LNCAP (cell line): ENCODE data around the gene SCART1.

Source experiments
- CTCF ChIP-seq: fragments of 450-650 bp; IDR thresholded peaks from 2 replicates; pipeline ENCODE4 v1.5.1; 2017; ENCODE audit warnings: mild to moderate bottlenecking

SCART1 gene

GRCh38 chr10:133444342-133445267 is 9.1 kb upstream of the SCART1 start:
- TF ChIP-seq CTCF = no peak

GRCh38 chr10:133445268-133445732 is 8.4 kb upstream of the SCART1 start:
- TF ChIP-seq CTCF = no peak

- TF ChIP-seq CTCF = no peak
These were observed 7.7 kb upstream of the SCART1 start for GRCh38 chr10:133445751-133446708.

GRCh38 chr10:133446979-133447378 is 6.8 kb upstream of the SCART1 start:
- no peak for TF ChIP-seq CTCF

- no peak for TF ChIP-seq CTCF
These were observed 5.6 kb upstream of the SCART1 start for GRCh38 chr10:133448120-133448519.

GRCh38 chr10:133451346-133451745 is 2.4 kb upstream of the SCART1 start:
- TF ChIP-seq CTCF = no peak

GRCh38 chr10:133452453-133452852 is 1.3 kb upstream of the SCART1 start:
- TF ChIP-seq CTCF = no peak
